SK-N-SH treated with all-trans-retinoic acid at 6 μM for 48 hours (cell line): ENCODE results near the gene VPS54.

Experiments
- ARNTL ChIP-seq: fragments of 450-650 bp; formaldehyde crosslinking; IDR thresholded peaks from 2 replicates; pipeline ENCODE4 v1.5.0; 2020; ENCODE audit warnings: low read depth, mild to moderate bottlenecking, moderate library complexity, borderline replicate concordance
- CSDC2 ChIP-seq: fragments of 250-450 bp; sonication (Bioruptor Pico); IDR thresholded peaks from 2 replicates; pipeline ENCODE4 v1.5.0; 2020; ENCODE audit warnings: mild to moderate bottlenecking, moderate library complexity
- CSRNP3 ChIP-seq: fragments of 250-450 bp; sonication (Bioruptor Pico); IDR thresholded peaks from 2 replicates; pipeline ENCODE4 v1.5.1; 2021; ENCODE audit warnings: mild to moderate bottlenecking, moderate library complexity
- ISL1 ChIP-seq: fragments of 250-450 bp; sonication (Bioruptor Pico); IDR thresholded peaks from 2 replicates; pipeline ENCODE4 v2.1.2; 2022; ENCODE audit warnings: mild to moderate bottlenecking, moderate library complexity
- PATZ1 ChIP-seq: fragments of 250-450 bp; sonication (Bioruptor Pico); IDR thresholded peaks from 2 replicates; pipeline ENCODE4 v1.8.0; 2020; ENCODE audit warnings: mild to moderate bottlenecking, moderate library complexity, borderline replicate concordance
- POU6F1 ChIP-seq: fragments of 250-450 bp; sonication (Bioruptor Pico); IDR thresholded peaks from 2 replicates; pipeline ENCODE4 v1.8.0; 2021; ENCODE audit warnings: low read depth, mild to moderate bottlenecking, moderate library complexity, borderline replicate concordance
- RARB ChIP-seq: fragments of 250-450 bp; sonication (Bioruptor Pico); IDR thresholded peaks from 2 replicates; pipeline ENCODE4 v1.8.0; 2021; ENCODE audit warnings: mild to moderate bottlenecking, moderate library complexity
- TOX ChIP-seq: fragments of 250-450 bp; sonication (Bioruptor Pico); IDR thresholded peaks from 2 replicates; pipeline ENCODE4 v1.8.0; 2021; ENCODE audit warnings: mild to moderate bottlenecking, moderate library complexity, borderline replicate concordance
- TSHZ2 ChIP-seq: fragments of 250-450 bp; sonication (Bioruptor Pico); IDR thresholded peaks from 2 replicates; pipeline ENCODE4 v1.5.0; 2020; ENCODE audit warnings: mild to moderate bottlenecking, moderate library complexity
- ZC3H10 ChIP-seq: fragments of 250-450 bp; sonication (Bioruptor Pico); IDR thresholded peaks from 2 replicates; pipeline ENCODE4 v1.5.1; 2021; ENCODE audit warnings: mild to moderate bottlenecking, moderate library complexity
- ZFP3 ChIP-seq: fragments of 250-450 bp; sonication (Bioruptor Pico); IDR thresholded peaks from 2 replicates; pipeline ENCODE4 v1.5.0; 2020; ENCODE audit warnings: mild to moderate bottlenecking, moderate library complexity
- ZFP30 ChIP-seq: fragments of 450-650 bp; formaldehyde crosslinking; IDR thresholded peaks from 2 replicates; pipeline ENCODE4 v1.5.0; 2022; ENCODE audit warnings: mild to moderate bottlenecking, moderate library complexity

GRCh38 chr2:63851691-63852311, 167.4 kb downstream of the VPS54 start:
- no peak for TF ChIP-seq RARB (CRISPR knock-in tag)
- TF ChIP-seq ZFP3 (CRISPR knock-in tag): no peak
- no peak for TF ChIP-seq TOX (CRISPR knock-in tag)
- no peak for TF ChIP-seq TSHZ2 (CRISPR knock-in tag)
- no peak for TF ChIP-seq PATZ1 (CRISPR knock-in tag)
- TF ChIP-seq CSDC2 (CRISPR knock-in tag): no peak
- no peak for TF ChIP-seq ZFP30 (CRISPR knock-in tag)
- no peak for TF ChIP-seq ISL1 (CRISPR knock-in tag)
- TF ChIP-seq ARNTL (CRISPR knock-in tag): no peak
- no peak for TF ChIP-seq POU6F1 (CRISPR knock-in tag)
- no peak for TF ChIP-seq CSRNP3
- no peak for TF ChIP-seq ZC3H10
